Type B pancreatic cell (in vitro differentiated cells): ENCODE data around the gene MAP1B. TPM values are rescaled to one million over a fixed set of nuclear protein-coding genes. Genes with fewer than 3 reads are reported as not detected.
A peak's percentile ranks its signal among the peaks of the same experiment; 100 is the strongest.

Experiments
- DNase-seq: peaks from one replicate; pipeline ENCODE4 v3.0.0; 2021; ENCODE audit warnings: mixed read lengths; ENCODE audit not compliant: unreplicated experiment; ENCODE audit errors: extremely low spot score
- H3K27ac Mint-ChIP-seq: 2 replicates; pipeline ENCODE4 v1.8.0; 2021; ENCODE audit warnings: mild to moderate bottlenecking, mixed read lengths
- H3K27me3 Mint-ChIP-seq: 2 replicates; pipeline ENCODE4 v1.8.0; 2021; ENCODE audit warnings: mixed read lengths
- H3K36me3 Mint-ChIP-seq: 2 replicates; pipeline ENCODE4 v1.8.0; 2021; ENCODE audit warnings: mixed read lengths
- H3K4me1 Mint-ChIP-seq: one replicate; pipeline ENCODE4 v1.8.0; 2021; ENCODE audit warnings: mixed read lengths; ENCODE audit not compliant: unreplicated experiment
- H3K4me3 Mint-ChIP-seq: 2 replicates; pipeline ENCODE4 v1.8.0; 2021; ENCODE audit warnings: mild to moderate bottlenecking, mixed read lengths
- H3K9me3 Mint-ChIP-seq: 2 replicates; pipeline ENCODE4 v1.8.0; 2021; ENCODE audit warnings: mixed read lengths
- CTCF ChIP-seq: fragments of 200-600 bp; sonication (generic); conservative IDR thresholded peaks from 2 replicates; pipeline ENCODE4 v1.5.0; 2021; ENCODE audit warnings: antibody characterized with exemption, mild to moderate bottlenecking
- total RNA-seq: library from RNA; stranded (reverse); gene quantifications from 2 replicates; pipeline ENCODE4 v1.2.1, GENCODE V29; 2021; ENCODE audit warnings: low replicate concordance

Gene MAP1B
- total RNA-seq, 1 donor from 2014 or later, result 124 TPM

DNA sequence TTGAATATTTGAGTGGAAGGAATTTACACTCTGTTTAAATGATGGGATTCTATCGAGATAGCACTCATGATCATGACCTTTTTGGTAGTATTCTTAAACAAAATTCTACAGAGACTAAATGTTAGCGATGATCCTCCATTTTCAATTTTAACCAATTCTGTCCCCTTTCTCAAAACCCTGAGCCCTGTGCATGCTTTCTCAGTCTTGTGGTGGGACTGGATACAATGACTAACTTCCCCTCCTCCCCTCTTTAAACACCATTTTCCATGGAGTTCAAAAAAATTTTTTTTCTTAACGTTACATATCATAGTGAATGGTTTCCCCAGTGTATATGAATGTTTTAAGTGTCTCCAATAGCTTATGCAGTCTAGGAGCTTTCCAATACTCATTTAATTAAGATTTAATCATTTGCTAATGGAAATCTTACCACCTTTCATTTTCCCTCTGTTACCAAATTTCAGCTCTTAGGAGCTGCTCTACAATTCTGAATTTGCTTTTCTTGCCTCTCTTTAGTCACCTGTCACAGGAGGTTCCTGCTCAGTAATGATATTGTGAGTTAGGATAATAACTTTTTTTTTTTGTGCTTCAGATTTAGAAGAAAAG lies 101.2 kb downstream of the MAP1B start:
- no peak for DNase-seq
- no peak for TF ChIP-seq CTCF
- Mint-ChIP-seq H3K4me3 (no peak overlapping the region), H3K9me3 (no peaks in the 10 kb centered on the region), H3K36me3 (peaks cover 20% of the 10 kb centered on the region), H3K27me3 (no peaks in the 10 kb centered on the region), H3K27ac (no peak overlapping the region), H3K4me1 (peaks cover 5% of the 10 kb centered on the region)

DNA sequence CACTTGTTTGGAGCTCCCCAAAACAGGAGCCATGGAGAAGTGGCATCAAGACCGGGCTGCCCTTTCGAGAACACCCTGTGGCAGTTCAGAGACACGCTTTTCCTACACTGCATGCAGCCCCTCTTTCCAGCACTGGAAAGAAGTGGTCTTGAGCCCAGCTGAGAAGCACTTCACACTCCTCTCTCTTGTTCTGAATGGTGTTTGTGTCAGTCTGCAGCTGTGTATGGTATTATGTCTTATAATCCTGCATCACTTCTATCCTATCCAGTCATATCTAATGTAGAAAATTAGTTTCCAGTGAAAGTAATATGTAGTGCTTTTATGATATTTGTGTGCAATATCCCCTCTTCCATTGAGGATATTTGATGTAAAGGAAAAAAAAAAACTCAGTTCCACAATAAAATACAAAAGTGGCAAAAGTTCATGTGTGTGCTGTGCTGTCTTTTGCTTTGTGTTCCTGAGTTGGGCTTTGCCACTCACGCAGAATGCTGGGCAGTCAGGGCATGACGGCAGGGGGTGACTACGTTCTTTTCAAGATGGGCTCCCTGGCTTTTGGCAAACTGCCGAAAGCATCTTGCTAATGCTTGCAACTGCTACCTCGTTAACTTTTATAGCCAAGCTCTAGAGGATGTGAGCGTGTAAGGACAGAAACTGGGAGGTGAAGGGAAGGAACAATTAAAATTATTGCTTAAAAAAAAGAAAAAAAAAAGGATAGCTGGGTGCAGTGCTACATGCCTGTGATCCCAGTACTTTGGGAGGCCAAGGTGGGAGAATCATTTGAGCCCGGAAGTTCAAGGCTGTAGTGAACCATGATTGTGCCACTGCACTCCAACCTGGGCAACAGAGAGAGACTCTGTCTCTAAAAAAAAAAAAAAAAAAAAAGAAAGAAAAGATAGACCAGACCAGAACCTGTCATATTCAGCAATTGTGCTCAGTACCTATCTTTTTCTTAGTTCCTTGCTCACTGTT lies 102.2 kb downstream of the MAP1B start:
- Mint-ChIP-seq H3K4me1 (peaks cover 5% of the 10 kb centered on the region), H3K27me3 (no peaks in the 10 kb centered on the region), H3K36me3 (peaks cover 13% of the 10 kb centered on the region), H3K9me3 (no peaks in the 10 kb centered on the region), H3K27ac (no peak overlapping the region), H3K4me3 (no peak overlapping the region)
- DNase-seq, result no peak
- no peak for TF ChIP-seq CTCF

GRCh38 chr5:72210888-72211678 lies 103.8 kb downstream of the MAP1B start:
- H3K27me3 Mint-ChIP-seq, result no peaks in the 10 kb centered on the region
- no peaks in the 10 kb centered on the region for H3K9me3 Mint-ChIP-seq
- no peak overlapping the region for H3K4me3 Mint-ChIP-seq
- H3K27ac Mint-ChIP-seq, result peak overlapping the region; percentile 3
- peaks cover 3% of the 10 kb centered on the region for H3K36me3 Mint-ChIP-seq
- TF ChIP-seq CTCF, result no peak
- no peak for DNase-seq
- H3K4me1 Mint-ChIP-seq, result peaks cover 5% of the 10 kb centered on the region

GRCh38 chr5:72212171-72212570 lies 104.9 kb downstream of the MAP1B start:
- TF ChIP-seq CTCF, result no peak
- Mint-ChIP-seq H3K9me3 (no peaks in the 10 kb centered on the region), H3K27ac (no peak overlapping the region), H3K4me1 (peaks cover 5% of the 10 kb centered on the region), H3K27me3 (no peaks in the 10 kb centered on the region), H3K4me3 (no peak overlapping the region), H3K36me3 (peaks cover 2% of the 10 kb centered on the region)
- no peak for DNase-seq

GRCh38 chr5:72213482-72213881 lies 106.2 kb downstream of the MAP1B start:
- Mint-ChIP-seq H3K27me3 (no peaks in the 10 kb centered on the region), H3K27ac (no peak overlapping the region), H3K4me3 (no peak overlapping the region), H3K36me3 (peaks cover 13% of the 10 kb centered on the region), H3K9me3 (no peaks in the 10 kb centered on the region), H3K4me1 (peaks cover 5% of the 10 kb centered on the region)
- TF ChIP-seq CTCF, result no peak
- DNase-seq, result no peak
